HEK293T (cell line): ENCODE results near the gene PXN.

Source experiments
- BHLHE40 ChIP-seq: fragments of 450-650 bp; IDR thresholded peaks from 2 replicates; pipeline ENCODE4 v1.6.1; 2016; ENCODE audit warnings: mild to moderate bottlenecking, moderate library complexity, borderline replicate concordance
- CTBP1 ChIP-seq: fragments of 450-650 bp; IDR thresholded peaks from 2 replicates; pipeline ENCODE4 v1.6.1; 2016; ENCODE audit warnings: borderline replicate concordance
- ELF4 ChIP-seq: fragments of 450-650 bp; IDR thresholded peaks from 2 replicates; pipeline ENCODE4 v1.6.1; 2017; ENCODE audit warnings: antibody characterized with exemption
- FOXA1 ChIP-seq: fragments of 450-650 bp; IDR thresholded peaks from 2 replicates; pipeline ENCODE4 v1.6.1; 2016; ENCODE audit warnings: mild to moderate bottlenecking
- FOXK2 ChIP-seq: fragments of 450-650 bp; IDR thresholded peaks from 2 replicates; pipeline ENCODE4 v1.6.1; 2016; ENCODE audit warnings: mild to moderate bottlenecking
- L3MBTL2 ChIP-seq: fragments of 450-650 bp; conservative IDR thresholded peaks from 2 replicates; pipeline ENCODE4 v1.6.1; 2016; ENCODE audit warnings: mild to moderate bottlenecking
- LEF1 ChIP-seq: fragments of 450-650 bp; IDR thresholded peaks from 2 replicates; pipeline ENCODE4 v1.6.1; 2017; ENCODE audit warnings: mild to moderate bottlenecking, borderline replicate concordance
- SUZ12 ChIP-seq: fragments of 450-650 bp; IDR thresholded peaks from 2 replicates; pipeline ENCODE4 v1.6.1; 2016; ENCODE audit warnings: mild to moderate bottlenecking
- TARDBP ChIP-seq: fragments of 450-650 bp; IDR thresholded peaks from 2 replicates; pipeline ENCODE4 v1.6.1; 2016
- ZNF384 ChIP-seq: fragments of 450-650 bp; IDR thresholded peaks from 2 replicates; pipeline ENCODE4 v1.6.1; 2016
- TF ChIP-seq, protein P1 (sequence below): fragments of 450-650 bp; IDR thresholded peaks from 2 replicates; pipeline ENCODE4 v1.6.1; 2016

DNA sequence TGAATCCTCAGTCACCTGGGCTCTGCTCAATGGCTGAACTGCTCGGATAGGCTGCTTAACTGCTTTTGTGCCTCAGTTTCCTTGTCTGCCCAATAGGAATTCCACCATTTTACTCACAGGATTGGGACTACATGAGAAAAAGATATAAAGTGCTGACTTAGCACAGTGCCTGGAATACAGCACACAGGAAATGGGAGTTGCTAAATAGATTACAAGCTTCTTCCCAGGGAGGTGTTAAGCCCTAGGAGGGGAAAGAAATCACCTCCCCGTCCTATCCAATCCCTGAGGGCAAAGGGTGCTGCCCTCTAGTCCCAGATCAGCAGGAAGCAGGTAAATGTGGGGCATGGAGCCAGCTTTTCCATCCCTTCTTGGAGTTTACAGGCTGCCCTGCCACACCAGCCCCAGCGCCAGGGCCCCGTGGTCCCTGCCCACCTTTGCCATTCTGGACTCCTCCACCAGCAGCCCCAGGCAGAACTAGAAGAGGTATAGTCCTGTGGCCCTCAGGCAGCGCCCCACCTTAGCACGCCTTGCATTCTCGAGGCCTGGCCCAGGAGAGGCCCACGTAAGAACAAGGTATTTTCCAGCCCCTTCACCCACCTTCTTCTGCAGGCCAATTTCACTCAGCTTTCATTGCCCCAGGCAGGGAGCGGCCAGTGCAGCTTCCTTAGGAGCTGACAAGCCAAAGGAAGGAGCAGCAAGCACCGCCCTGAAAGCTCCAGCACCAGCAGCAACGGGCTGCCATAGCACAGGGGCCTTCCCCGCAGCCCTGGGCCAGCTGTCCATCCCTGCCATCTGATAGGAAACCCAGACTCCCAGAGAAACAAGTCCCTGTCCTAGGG is 35.8 kb downstream of the PXN start:
- TF ChIP-seq TARDBP (no peak), LEF1 (no peak), ELF4 (no peak), SUZ12 (no peak), CTBP1 (no peak), BHLHE40 (no peak), FOXK2 (no peak), ZNF384 (no peak), FOXA1 (no peak), L3MBTL2 (no peak)
- TF ChIP-seq, protein P1, sequence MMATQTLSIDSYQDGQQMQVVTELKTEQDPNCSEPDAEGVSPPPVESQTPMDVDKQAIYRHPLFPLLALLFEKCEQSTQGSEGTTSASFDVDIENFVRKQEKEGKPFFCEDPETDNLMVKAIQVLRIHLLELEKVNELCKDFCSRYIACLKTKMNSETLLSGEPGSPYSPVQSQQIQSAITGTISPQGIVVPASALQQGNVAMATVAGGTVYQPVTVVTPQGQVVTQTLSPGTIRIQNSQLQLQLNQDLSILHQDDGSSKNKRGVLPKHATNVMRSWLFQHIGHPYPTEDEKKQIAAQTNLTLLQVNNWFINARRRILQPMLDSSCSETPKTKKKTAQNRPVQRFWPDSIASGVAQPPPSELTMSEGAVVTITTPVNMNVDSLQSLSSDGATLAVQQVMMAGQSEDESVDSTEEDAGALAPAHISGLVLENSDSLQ = no peak
